Measurements from ENCODE around the gene DUOX2. TPM values are rescaled to one million over a fixed set of nuclear protein-coding genes. Genes with fewer than 3 reads are reported as not detected.

Gene DUOX2
- total and polyA plus RNA-seq, 2 of the 8 experiments (the other 6 are each of a cell fraction or from before 2014, with no cell fraction given) = 0.08 TPM; not detected in 1

GRCh38 chr15:45100884-45101625 is 12.9 kb downstream of the DUOX2 start:
- DNase-seq (ENCODE audit: low read depth in 1 of 2, low spot score in 2 of 2) = no peak
- WGBS, 2 experiments (ENCODE audit: extremely low coverage in 1 of 2, insufficient coverage in 1 of 2, insufficient read length in 1 of 2, insufficient replicate concordance in 2 of 2, low coverage in 1 of 2, low lambda C conversion rate in 2 of 2, missing lambda C conversion rate in 1 of 2) = 67% methylated on average over 7 of the region's 7 CpGs; no CpG with 5 or more reads in 1 of the 2 experiments
- CTCF ChIA-PET (ENCODE audit: partially characterized antibody) = interaction anchor here (0.6 to 1.1 kb wide), 4 partner anchors 9 to 128 kb away, joined by 3 read pairs; no protein-coding TSS in a partner anchor
- no peak for FAIRE-seq
- Histone ChIP-seq H2AFZ (ENCODE audit: low read length) (no peak overlapping the region), H3K14ac (ENCODE audit: insufficient read length) (no peak overlapping the region), H3K9me3 (ENCODE audit: insufficient read depth in 2 of 2, low read depth in 1 of 2, low read length in 1 of 2) (no peaks in the 10 kb centered on the region), H4K5ac (ENCODE audit: insufficient read length, low read depth, low read length) (no peak overlapping the region), H4K20me1 (replicated peaks in 1 of 2; ENCODE audit: control insufficient read depth in 1 of 2, insufficient read depth in 2 of 2, low read length in 2 of 2) (no peaks in the 10 kb centered on the region), H3K4me2 (ENCODE audit: insufficient read depth in 1 of 2, low read depth in 2 of 2, low read length in 2 of 2) (peak overlapping the region; percentile 32 to 61; a peak in 3 of 4 replicates), H3K36me3 (ENCODE audit: control insufficient read depth in 2 of 4, insufficient read depth in 4 of 4, low read length in 3 of 4) (no peaks in the 10 kb centered on the region), H2BK5ac (ENCODE audit: low read depth, low read length) (peak overlapping the region; percentile 41; the same call in 1 of the 2 replicates), H4K91ac (replicated peaks; ENCODE audit: insufficient read length, low read length) (peak overlapping the region; percentile 68), H2AK5ac (ENCODE audit: low read depth, low read length) (0 out of 2 replicates have a peak overlapping the region, but pooled peaks have one; percentile 79), H3K79me2 (ENCODE audit: control insufficient read depth in 1 of 2, insufficient read depth in 2 of 2, low read length in 2 of 2) (no peaks in the 10 kb centered on the region), H3K4ac (replicated peaks; ENCODE audit: insufficient read length, low read depth, low read length) (no peak overlapping the region), H3K23ac (ENCODE audit: insufficient read length) (no peak overlapping the region), H3K56ac (replicated peaks; ENCODE audit: insufficient read length, low read depth, low read length) (no peak overlapping the region), H3K18ac (ENCODE audit: extremely low read depth, low read length) (0 out of 2 replicates have a peak overlapping the region, but pooled peaks have one; percentile 43), H3K79me1 (ENCODE audit: low read depth, low read length) (no peaks in the 10 kb centered on the region), H4K8ac (ENCODE audit: extremely low read depth, insufficient read depth, low read length) (no peak overlapping the region), H2BK20ac (ENCODE audit: low read length) (0 out of 2 replicates have a peak overlapping the region, but pooled peaks have one; percentile 13), H3K4me3 (ENCODE audit: extremely low read depth in 1 of 4, insufficient read depth in 2 of 4, low read depth in 3 of 4, low read length in 4 of 4) (no peak overlapping the region), H2BK15ac (ENCODE audit: low read length) (0 out of 2 replicates have a peak overlapping the region, but pooled peaks have one; percentile 72), H3K9ac (replicated peaks in 1 of 4; ENCODE audit: extremely low read depth in 1 of 4, low read depth in 3 of 4, low read length in 3 of 4) (no peak overlapping the region), H2BK120ac (replicated peaks; ENCODE audit: low read depth, low read length) (no peak overlapping the region), H3K23me2 (ENCODE audit: low read depth, low read length) (no peaks in the 10 kb centered on the region; the same call in 1 of the 2 replicates), H3K4me1 (replicated peaks in 1 of 4; ENCODE audit: control insufficient read depth in 3 of 4, insufficient read depth in 4 of 4, low read length in 3 of 4) (peaks cover 0 to 11% (median 8%) of the 10 kb centered on the region in 4 experiments; a peak in 5 of 7 replicates), H2BK12ac (ENCODE audit: low read depth, low read length) (peak overlapping the region; percentile 23; the same call in 1 of the 2 replicates), H3K27me3 (replicated peaks in 1 of 4; ENCODE audit: control insufficient read depth in 3 of 4, extremely low read depth in 1 of 4, insufficient read depth in 3 of 4, low read length in 3 of 4) (peaks cover 0 to 5% (median 4%) of the 10 kb centered on the region in 4 experiments; a peak in 1 of 7 replicates), H3K27ac (ENCODE audit: low read depth, low read length) (no peak overlapping the region)
- no peak for TF ChIP-seq GABPA (IDR thresholded peaks at IDR 0.05; ENCODE audit: borderline replicate concordance, insufficient read depth, low read length)
- no peak for TF ChIP-seq ATF3 (IDR thresholded peaks at IDR 0.05; ENCODE audit: insufficient read depth, low read depth, low read length)
- TF ChIP-seq SP2 (IDR thresholded peaks at IDR 0.05; ENCODE audit: low read length) = no peak
- no peak for TF ChIP-seq ZNF274 (IDR thresholded peaks at IDR 0.05; ENCODE audit: borderline replicate concordance, extremely low read depth, low read length)
- no peak for TF ChIP-seq SAP30 (IDR thresholded peaks at IDR 0.05; ENCODE audit: insufficient read depth, insufficient replicate concordance, low read length)
- TF ChIP-seq SIRT6 (IDR thresholded peaks at IDR 0.05; ENCODE audit: low read length) = no peak
- no peak for TF ChIP-seq JUND (IDR thresholded peaks at IDR 0.05; ENCODE audit: low read length)
- POLR2A ChIA-PET (ENCODE audit: partially characterized antibody) = interaction anchor here (1.1 kb wide), 1 partner anchor 21 kb away, joined by 3 read pairs; no protein-coding TSS in a partner anchor
